GM19372 (cell line): ENCODE results near the gene ACTC1.
"Not testable (repeated sequence)": the region's sequence is repeated elsewhere in the genome, so short reads cannot be mapped to it uniquely, and the experiment has no call there.

Experiments
- ATAC-seq: cut with Tn5 transposase; IDR thresholded peaks from one replicate; pipeline ENCODE4 v1.9.1; 2021; ENCODE audit warnings: mild to moderate bottlenecking, low read depth, moderate library complexity; ENCODE audit not compliant: unreplicated experiment

Gene ACTC1

DNA sequence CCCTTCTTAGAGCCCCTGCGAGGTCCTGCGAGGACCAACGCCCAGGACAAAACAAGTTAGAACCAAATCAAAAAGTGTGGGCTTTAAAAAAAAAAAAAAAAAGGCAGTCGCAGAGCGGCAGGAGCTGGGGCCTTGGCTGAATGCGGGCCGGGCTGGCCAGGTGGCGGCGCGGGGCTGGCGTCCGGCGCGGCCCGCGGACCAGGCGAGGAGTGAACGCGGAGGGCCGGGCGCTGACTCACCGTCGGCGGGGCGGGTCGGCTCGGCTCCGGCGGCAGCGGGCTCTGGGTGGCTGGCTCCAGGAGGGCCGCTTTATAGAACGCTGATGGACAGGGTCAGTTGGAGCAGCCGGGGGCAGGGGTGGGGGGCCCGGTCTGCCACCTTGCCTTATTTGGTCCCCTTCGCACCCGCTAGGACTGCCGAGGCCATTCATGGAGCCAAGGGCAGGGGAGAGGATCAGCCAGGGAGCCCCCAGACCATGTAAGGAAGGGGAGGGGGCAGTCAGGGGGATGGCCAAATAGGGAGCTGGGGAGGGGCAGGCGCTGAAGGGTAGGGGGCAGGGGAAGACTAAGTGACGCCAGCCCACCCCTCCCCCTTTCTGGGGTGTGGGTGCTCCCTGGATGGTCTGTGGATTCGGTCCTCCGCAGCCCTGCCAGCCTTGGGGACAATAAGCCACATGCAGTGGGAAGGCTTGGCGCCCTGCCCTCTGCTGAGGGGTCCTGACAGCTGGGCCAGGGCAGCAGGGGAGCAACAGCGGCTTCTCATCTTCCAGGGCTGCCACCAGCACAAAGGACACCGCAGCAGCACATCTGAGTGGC lies at the start of gene ACTC1:
Gene ACTC1 (minus strand): TSS at position 283 of the 815 bp plus-strand sequence. CDS start 741 bp downstream, outside the sequence.
- ATAC-seq: no peak

DNA sequence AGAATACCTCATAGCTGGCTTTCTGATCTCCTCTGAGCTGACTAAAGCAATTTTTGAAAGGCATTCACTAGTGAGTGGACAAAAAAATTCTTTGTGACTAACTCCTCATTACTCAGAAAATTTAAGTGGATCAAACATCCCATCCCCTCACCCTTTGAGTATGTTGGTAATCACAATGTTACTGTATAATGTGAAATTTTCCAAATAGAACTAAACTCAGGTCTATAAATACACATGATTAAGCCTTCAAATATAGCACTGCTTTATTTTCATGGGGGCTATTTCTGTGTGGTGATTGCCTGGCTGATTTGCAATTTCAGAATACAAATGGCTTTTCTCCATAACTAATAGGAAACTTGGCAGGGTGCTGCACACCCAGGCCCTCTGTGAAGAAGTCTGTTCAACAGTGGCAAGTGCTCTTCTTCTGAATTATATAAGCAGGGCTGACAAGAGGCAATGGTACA lies 45.9 kb upstream of the ACTC1 start:
- no peak for ATAC-seq

DNA sequence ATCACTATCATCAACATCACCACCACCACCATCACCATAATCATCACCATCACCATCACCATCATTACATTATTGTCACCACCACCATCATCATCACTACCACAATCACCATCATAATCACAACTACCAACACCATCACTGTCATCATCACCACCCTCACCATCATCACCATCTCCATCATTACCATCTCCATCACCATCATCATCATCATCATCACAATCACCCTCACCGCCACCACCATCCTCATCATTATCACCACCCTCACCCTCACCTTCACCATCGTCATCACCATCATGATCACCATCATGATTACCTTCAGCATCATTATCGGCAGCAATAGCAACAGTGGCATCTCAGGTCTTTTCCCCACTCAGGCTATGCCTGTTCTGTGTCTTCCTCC lies 42.9 kb upstream of the ACTC1 start:
- no peak for ATAC-seq

DNA sequence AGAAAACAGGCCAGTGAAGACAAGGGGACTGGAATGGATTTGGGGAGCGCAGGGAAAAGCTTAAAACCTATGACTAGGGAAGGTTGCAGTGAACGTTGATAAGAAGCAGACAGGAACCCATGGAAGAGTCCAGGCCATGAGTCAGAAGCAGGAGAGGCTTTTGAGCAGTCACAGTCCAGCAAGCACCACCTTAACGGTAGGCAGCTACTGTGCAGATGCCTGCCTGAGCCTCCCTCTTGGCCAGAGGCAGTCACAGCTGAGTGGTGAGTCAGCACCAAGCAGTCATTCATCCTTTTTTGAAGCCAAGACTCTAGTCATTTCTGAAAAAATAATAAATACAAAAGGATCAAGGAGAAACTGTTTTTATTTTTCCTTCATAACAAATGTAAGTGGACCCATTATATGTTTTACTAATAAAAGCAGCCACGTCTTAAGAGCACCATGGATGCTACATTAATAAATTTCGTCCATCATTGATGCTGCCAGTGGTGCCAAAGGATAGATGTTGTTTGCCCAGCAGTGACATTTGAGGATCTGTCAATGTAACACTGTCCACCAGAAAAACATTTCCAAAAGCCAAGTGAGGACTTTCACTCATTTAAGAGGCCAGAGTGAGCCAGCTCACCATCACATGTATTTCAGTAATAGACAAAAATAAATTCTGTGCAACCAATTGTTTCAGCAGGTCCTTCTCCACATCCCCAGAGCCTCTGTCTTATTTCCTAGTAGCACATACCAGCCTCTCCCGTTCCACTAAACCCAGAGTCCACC lies 42.1 kb upstream of the ACTC1 start:
- no peak for ATAC-seq

DNA sequence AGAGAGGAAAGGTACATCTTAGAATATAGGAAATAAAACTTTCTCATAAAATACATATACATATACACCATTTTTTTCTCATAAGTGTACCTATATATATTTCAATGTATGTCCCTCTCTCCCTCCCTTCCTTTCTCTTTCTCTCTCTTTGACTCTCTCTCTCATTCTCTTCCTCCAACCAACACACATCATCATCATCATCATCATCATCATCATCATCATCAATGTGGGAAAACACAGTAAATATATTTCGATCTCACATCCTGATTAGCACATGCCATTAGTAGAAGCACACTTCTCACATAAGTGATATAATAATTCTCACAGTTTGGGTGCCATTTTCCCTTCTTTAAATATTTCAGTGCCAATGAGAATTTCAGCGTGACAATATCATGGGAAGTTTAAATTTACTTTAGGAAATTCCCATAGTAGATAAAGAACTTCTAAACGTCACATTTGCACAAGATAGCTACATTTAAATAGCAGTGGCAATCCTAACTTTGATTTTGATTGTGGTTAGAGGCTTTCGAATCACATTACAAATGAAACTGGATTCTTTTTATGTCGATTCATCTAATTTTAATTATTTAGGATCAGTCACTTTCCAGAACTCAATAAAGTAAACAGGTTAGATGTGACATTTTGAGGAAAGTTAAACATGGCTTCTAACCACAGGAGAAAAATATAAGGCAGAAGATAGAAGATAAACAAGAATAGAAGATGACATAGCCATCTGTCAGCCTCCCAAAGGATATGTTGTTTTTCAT lies 33.0 kb upstream of the ACTC1 start:
- ATAC-seq: no peak

DNA sequence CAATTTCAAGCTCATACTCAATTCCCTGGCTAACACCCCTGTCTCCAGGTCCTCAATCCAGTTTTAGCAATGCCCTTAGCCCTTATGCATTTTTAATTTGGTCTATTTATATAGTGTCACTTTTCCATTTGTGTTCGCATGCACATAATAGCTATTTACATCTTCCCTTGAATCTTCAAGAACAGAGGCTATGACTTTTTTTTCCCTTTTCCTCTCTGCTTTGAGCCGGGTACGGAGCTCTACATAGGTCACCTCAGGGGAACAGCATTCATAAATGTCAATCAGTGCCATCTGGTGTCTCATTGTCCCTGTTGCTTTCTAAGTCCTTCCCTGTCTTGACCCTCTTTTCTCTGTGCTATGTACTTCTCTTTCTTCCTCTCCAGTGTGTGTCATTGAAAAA lies 26.5 kb upstream of the ACTC1 start:
- ATAC-seq: no peak

DNA sequence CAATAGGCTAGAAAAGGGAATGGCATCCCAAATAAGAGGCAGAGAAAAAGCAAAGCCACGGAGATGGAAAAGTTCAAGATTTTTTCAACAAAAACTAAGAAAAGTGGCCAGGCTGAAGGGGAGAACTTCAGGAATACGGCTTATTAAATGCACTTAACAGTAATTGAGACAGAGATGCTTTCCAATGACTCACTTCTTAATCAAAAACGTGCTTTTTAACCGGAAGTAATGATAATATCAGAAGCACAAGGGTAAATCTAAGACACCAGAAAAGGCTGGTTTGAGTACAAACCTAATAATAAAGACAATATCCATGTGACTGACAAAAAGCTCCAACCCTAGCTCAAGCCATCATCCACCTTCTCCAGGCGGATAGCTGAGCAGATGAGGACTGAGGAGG lies 24.8 kb upstream of the ACTC1 start:
- ATAC-seq: no peak

DNA sequence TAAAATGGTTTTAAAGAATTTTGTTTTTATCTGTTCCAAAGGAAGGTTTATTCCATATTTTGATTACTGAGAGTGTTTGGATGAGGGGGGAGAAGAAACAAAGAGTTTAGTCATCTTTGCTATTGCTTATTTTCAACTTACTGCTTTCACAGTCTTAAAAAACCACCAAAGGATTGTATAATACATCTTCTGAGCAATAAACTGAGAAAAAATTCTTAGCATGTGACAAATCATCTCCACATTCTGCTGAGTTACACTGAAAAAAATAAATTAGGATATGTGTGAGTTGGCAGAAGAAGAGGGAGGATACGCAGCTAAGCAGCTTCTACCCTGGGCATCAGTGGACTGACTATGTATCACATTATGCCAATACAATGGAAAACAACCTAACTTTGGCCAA lies 23.2 kb upstream of the ACTC1 start:
- no peak for ATAC-seq

DNA sequence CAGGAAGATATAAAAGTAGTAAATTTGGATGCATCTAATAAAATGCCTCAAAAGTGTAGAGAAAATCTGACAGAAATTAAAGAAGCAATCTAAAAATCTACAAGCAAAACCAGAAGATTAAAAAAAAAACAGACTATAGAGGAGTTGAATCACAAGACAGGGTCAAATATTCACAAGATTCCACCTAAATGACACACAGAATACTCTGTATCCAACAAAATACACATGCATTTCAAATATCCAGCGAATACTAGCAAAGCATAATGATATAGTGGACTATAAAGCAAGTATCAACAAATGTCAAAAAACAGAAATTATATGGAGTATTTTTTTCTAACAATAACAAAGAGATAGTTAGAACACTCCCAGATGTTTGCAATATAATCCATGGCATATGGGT lies 20.5 kb upstream of the ACTC1 start:
- no peak for ATAC-seq

DNA sequence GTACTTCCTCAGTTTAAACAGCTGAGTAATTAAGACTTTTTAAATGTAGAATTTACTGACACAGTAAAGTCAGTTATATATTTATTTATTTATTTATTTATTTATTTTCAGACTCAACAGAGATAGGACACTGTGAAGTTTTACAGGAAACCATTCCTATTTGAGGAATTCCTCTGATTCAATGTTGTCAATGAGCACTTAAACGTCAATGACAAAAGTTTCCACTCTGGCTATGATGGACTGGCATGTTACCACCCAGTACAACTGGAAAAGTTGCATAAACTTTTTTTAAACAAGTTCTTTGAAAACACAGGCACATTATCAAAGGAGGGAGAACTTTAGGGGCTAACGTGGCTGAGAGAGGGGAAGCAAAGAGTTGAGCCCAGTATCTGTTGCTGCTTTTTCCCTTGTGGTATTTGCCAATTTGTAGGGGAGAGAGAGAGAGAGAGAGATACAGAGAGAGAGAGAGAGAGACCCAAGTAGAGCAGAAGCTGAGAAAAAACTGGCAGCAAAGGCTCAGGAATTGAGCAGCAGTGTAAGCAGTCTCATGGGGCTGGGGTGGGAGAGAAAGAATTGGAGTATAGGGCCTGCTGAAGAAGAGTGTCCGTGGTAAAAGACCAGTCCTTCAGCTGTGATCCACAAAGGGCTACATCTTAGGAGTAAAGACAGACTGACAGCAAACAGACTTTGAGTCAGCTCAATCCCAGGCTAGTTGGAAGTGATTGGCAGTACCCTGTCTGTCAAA lies 18.3 kb upstream of the ACTC1 start:
- ATAC-seq: no peak

DNA sequence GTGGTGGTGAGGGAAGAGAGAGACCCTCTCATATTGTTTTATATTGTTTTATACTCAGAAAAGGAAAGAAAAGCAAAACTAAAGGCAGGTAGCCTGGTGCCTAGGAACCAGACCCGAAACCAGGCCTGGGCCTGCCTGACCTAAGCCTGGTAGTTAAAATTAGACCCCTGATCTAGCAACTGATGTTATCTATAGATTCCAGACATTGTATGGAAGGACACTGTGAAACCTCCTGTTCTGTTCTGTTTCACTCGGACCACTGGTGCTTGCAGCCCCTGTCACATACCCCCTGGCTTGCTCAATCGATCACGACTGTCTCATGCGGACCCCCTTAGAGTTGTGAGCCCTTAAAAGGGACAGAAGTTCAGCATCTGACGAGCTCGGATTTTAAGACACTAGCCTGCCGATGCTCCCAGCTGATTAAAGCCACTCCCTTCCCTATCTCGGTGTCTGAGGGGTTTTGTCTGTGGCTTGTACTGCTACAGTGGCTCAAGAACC lies 17.6 kb upstream of the ACTC1 start:
- ATAC-seq: not testable (repeated sequence)

DNA sequence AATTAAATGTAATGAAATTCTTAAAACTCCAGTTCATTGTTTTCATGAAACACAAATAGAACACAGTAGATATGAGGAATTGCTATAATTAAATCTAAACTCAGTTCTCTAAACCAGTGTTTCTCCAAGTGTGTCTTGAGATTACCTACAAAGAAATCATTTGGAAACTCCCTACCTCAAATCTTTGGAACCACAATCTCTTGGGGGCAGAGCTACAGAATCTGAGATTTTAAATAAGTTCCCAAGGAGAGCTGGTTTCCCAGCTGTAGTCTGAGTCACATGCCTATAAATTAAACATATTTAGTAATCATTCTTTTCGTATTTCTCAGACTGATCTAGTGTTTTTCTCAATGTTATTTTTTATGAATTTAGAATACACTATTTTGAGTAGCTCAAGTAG lies 17.0 kb upstream of the ACTC1 start:
- ATAC-seq: no peak

DNA sequence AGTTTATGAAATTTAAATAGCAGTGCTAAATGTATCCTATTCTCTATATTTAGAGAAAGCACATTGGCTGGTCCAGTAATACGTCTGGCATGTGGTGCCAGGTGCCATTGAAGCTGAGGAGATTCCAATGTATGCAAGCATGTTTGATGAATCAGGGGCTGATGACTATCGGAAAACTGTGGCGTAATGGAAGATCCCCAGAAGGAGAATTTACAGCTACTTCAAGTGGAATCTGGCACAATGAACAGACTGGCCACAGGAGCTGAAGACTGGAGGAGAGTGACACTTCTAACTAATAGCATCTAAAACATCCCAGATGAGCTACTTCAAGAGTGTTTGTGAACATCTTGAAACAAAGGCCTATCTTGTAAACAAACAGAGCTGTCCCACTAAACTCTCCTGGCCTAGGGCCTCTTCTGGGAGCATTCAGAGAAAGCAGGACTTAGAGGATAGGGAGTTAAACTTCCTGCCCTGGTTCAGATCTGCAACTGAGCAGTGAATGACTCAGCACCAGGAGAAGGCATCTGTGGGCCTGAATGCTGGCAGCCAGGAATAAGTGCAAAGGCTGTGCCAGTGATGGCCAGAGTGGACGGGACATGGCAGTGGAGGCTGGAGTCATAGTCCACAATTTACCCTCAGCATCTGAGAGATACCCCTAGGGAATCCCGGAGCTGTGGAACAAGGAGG lies 15.2 kb upstream of the ACTC1 start:
- no peak for ATAC-seq

DNA sequence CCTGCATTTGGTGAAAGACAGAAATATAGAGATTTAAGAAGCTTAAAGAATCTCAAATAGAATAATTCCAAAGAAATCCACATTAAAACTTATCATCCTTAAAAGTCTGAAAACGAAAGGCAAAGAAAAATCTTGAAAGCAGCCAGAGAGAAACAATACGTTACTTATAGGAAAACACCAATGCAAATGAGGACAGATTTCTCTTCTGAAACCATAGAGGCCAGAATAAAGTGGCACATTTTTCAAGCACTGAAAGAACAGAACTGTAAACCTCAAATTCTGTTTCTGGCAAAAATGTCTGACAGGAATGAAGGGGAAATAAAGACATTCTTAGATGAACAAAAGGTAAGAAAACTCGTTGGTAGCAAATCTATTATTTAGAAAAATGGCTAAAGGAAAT lies 13.8 kb upstream of the ACTC1 start:
- ATAC-seq: no peak

DNA sequence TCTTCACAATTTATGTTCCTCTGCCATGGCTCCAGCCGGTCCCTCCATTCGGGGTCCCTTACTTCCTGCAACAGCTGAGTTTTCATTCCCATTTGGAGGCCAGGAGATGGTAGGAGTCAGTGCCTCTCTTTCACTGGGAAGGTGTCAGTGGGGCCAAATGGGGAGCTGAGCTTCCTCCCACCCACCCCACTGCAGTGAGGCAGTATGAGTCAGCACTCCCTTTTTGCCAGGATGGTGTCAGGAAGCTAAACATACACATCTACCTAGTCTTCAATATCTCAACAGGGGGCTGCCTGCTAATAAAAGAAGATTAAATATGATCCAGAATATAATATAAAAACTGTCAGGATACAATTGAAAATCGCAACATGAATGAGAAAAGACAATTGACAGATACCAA lies 12.7 kb upstream of the ACTC1 start:
- no peak for ATAC-seq

DNA sequence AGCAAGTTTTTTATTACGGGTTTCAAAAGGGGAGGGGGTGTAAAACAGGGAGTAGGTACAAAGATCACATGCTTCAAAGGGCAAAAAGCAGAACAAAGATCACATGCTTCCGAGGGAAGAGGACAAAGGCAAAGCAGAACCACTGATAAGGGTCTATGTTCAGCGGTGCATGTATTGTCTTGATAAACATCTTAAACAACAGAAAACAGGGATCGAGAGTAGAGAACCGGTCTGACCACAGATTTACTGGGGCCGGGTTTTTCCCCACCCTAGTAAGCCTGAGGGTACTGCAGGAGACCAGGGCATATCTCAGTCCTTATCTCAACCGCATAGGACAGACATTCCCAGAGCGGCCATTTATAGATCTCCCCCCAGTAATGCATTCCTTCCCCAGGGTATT lies 11.9 kb upstream of the ACTC1 start:
- ATAC-seq: not testable (repeated sequence)

DNA sequence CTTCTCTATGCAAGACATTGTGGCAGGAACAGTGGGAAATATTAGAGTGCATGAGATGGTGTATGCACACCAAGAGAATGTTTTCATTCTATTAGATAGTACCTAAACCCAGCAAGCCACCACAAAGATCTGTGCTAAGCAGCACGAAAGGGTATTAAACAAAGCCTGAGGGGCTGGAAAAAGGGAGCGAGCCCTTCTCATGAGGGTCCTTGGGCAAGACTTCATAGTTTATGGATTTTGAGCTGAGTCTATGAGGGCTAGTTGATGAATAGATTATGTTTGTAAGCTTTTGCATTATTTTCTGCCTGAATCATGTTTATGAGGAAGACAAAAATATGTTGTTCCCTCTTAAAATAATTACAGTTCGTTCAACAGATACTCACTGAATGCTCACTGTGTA lies 9.4 kb upstream of the ACTC1 start:
- ATAC-seq: no peak

DNA sequence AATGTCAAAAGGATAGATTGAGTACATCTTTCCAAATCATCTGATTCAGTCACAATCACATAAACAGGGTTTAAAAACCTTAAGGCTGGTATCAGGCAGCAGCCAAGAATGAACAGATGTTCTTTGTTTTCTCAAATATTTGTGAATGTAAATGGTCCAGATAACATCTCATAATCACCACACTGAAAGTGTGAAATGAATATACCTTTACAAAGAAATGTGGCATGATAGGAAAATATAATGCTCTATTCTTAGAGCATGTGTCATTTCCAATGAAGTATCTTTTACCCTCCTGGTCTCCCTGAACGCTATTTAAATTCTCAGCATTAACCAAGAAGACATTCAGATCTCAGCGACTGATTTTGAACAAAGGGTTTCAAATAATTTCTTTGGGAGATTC lies 8.8 kb upstream of the ACTC1 start:
- no peak for ATAC-seq
